CD4-positive, alpha-beta T cell treated with Interferon alpha-2 for 1 hour (primary cell): Measurements from ENCODE around the gene THSD4.
"Not testable (repeated sequence)": the region's sequence is repeated elsewhere in the genome, so short reads cannot be mapped to it uniquely, and the experiment has no call there.

Experiments
- DNase-seq, 2 donors: peaks; one replicate each; pipeline ENCODE4 v3.0.0-alpha.2; 2020 to 2022

The THSD4 gene

DNA sequence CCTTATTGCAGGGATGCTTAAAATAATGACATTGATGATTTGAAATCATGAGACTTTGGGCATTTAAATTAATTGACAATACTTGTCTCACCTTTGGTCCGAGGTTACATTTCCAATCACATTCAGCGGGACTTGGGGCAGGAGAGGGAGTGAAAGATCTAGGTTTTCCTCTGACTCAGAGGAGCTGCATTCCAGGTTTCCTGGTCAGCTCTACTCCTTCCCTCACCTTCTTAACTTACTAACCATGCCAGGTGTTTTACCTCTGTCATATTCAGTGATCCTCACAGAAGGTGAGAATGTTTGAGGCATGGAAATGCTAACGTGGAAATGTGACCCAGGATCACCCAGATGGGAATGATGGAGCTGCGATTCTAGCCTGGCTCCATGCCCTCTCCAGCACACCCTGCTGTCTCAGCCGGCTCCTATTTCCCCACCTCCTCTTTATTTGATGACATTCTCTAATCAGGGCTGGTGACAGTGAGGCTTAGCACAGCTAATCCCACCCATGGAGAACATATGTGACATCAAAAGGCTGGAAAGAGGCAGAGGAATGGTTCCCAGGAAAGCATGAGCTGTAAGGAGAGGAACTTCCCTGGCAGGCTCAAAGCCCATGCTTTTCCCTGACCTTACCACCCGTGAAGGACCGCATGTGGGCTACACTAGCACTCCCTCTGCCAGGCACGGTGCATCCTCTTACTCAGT is 38.7 kb downstream of the THSD4 start:
- no peak for DNase-seq

- DNase-seq, result no peak
Measured at GRCh38 chr15:71154607-71155200, 39.4 kb downstream of the THSD4 start.

DNA sequence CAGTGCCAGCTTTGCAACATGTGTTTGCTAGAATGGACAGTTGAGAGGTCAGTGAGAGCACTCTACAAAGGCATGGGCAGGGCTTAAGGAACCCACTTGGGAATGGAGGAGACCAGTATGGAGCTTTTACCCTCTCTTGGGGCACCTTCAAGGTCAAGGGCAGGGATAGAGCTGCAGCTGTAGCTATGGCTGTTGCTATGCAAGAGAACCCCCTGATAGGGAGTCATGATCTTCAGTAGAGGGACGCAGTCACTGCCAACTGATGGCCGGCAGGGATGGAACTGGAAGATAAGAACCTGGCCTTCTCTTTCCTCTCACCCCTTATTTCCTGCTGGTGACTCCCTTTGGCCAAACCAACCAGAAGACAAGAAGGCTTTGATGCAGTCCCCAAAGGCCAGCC is 40.3 kb downstream of the THSD4 start:
- no peak for DNase-seq

- DNase-seq, result no peak
Measured at GRCh38 chr15:71160976-71161375, 45.7 kb downstream of the THSD4 start.

DNA sequence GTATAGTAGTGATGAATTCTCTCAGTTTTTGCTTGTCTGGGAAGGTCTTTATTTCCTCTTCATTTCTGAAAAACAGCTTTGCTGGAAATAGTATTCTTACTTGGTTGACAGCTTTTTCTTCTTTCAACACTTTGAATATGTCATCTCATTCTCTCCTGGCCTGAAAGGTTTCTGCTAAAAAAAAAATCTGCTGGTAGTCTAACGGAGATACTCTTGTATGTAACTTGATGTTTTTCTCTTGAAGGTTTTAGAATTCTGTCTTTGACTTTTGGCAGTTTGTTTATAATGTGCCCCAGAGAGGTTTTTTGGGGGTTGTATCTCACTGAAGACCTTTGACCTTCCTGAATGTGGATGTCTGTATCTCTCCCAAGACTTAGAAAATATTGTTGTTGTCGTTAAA is 47.0 kb downstream of the THSD4 start:
- DNase-seq, result no peak

DNA sequence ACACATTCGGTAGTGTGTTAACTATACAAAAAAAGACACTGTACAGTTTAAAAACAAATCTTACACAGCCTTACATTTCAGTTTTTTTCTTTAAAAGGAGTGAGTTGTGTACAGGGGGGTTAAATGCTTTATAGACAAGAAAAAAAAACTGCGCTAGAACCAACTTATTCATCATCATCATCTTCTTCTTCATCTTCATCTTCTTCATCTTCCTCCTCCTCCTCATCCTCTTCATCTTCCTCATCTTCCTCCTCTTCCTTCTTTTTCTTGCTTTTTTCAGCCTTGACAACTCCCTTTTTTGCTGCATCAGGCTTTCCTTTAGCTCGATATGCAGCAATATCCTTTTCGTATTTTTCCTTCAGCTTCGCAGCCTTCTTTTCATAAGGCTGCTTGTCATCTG is 49.3 kb downstream of the THSD4 start:
- not testable (repeated sequence) for DNase-seq

DNA sequence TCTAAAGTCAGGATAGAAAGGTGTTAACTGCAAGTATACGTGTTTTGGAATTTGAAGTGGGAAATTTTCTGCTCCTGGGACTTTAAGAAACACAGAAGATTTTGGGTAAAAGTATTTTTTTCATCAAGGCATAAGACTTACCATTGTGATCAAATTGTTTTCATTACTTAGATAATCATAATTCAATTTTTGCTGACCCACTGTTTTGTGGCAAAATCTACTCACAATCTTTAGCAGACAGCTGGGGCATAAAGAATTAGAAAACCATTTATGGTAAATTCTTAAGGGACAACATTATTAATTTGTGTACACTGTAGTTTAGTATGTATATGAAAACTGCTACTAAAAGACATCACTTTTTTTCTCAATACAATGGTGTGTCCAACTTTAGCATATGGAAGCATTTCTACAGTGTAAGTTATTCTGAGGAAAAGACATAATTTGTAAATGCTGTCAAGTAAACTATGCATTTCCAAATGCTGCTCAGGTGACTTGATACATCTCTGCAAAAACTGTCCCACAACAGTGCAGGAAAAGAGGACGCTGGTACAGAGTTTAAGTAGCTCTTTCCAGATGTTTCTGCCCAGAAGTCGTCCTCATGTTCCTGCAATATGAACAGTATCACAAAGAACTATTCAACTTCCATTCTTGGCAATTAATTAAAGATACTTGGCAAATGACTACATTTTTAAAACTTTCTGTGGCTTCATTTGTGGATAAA is 52.3 kb downstream of the THSD4 start:
- DNase-seq, result no peak

- DNase-seq, result no peak
Measured at GRCh38 chr15:71168166-71168834, 53.0 kb downstream of the THSD4 start.

DNA sequence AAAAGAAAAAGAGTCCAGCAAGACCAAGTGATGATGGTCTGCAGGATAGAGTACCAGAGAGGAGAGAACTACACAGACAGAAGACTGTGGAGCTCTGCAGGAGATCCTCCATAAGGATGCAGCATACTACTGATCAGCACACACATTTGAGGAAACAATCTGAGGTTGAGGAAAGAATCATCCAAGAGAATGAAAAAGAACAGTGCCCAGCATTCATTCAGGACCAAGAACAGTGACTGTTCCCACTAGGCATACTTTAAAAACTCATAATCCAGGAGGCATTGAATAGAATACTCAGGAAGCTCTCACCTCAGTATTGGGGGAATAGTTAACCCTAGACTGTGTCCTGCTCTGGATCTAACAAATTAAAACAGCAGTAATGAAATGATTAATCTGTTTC is 54.9 kb downstream of the THSD4 start:
- DNase-seq, result no peak

DNA sequence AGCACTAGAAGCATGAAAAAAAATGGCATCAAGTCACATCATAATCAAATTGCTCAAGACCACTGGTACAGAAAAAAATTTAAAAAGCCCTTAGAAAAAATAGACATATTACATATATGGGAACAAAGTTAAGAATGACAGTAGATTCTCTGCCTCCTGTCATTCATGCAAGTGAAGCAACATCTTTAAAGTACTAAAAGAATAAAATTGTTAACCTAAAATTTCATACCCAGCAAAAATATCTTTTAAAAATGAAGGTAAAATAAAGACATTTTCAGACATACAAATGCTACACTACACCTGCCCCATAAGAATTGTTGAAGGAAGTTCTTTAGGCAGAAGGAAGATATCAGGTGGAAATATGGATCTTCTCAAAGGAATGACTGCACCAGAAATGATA is 55.9 kb downstream of the THSD4 start:
- DNase-seq, result no peak

DNA sequence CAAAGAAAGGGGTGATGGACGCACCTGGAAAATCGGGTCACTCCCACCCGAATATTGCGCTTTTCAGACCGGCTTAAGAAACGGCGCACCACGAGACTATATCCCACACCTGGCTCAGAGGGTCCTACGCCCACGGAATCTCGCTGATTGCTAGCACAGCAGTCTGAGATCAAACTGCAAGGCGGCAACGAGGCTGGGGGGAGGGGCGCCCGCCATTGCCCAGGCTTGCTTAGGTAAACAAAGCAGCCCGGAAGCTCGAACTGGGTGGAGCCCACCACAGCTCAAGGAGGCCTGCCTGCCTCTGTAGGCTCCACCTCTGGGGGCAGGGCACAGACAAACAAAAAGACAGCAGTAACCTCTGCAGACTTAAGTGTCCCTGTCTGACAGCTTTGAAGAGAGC is 59.1 kb downstream of the THSD4 start:
- DNase-seq, result not testable (repeated sequence)

- DNase-seq, result no peak
Measured at GRCh38 chr15:71180986-71181853, 65.9 kb downstream of the THSD4 start.

- DNase-seq, result no peak
Measured at GRCh38 chr15:71182522-71182921, 67.3 kb downstream of the THSD4 start.

DNA sequence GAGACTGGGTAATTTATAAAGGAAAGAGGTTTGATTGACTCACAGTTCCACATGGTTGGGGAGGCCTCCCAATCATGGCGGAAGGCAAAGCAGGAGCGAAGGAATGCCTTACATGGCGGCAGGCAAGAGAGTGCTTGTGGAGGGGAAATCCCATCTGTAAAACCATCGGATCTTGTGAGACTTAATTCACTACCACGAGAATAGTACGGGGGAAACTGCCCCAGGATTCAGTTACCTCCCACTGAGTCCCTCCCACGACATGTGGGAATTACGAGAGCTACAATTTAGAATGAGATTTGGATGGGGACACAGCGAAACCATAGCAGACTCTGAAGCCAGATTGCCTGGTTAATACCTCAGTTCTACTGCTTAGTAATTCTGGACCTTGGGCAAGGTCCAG is 67.8 kb downstream of the THSD4 start:
- DNase-seq, result no peak

GRCh38 chr15:71185706-71186105 is 70.4 kb downstream of the THSD4 start:
- no peak for DNase-seq

- DNase-seq, result no peak
Measured at GRCh38 chr15:71186267-71186666, 71.0 kb downstream of the THSD4 start.

- DNase-seq, result no peak
Measured at GRCh38 chr15:71187078-71187477, 71.8 kb downstream of the THSD4 start.

- no peak for DNase-seq
Measured at GRCh38 chr15:71187526-71187925, 72.3 kb downstream of the THSD4 start.

DNA sequence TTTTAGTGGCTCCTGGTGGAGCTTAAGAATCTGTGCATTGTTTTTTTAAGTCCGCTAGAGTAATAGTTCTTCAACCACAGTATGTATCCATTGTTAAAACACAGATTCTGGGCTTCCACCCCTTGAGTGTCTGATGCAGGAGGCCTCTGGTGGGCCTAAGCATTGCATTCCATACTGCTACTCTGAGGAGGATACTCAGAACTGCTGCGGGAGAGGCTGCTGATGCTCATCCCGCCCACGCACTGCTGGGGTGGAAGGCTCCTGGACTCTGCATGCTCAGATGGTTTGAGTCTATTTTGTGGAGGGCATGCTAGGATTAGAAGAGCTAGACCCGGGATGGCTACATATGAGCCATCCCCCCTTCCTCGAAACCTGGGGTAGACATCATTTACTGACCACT is 74.4 kb downstream of the THSD4 start:
- no peak for DNase-seq

- no peak for DNase-seq
Measured at GRCh38 chr15:71191296-71191695, 76.0 kb downstream of the THSD4 start.

DNA sequence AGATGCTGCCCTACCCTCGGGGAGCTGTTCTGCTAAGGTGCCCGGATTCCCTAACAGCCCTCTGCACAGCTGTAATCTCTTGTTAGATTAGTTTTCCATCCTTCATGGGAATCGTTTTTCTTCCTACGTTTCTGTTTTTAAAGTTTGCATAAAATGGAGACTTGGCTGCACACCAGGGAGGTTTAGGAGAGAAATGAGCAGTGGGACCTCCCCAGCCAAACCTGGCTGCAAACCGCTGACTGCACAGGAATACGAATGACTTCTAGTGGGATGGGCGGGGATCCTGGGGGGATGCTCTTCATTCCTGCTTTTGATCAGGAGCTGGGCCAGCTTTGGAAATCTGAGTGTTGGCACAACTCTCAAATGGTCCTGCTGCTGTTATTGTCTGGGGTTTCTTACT is 77.5 kb downstream of the THSD4 start:
- no peak for DNase-seq

- no peak for DNase-seq
Measured at GRCh38 chr15:71194286-71194685, 79.0 kb downstream of the THSD4 start.

DNA sequence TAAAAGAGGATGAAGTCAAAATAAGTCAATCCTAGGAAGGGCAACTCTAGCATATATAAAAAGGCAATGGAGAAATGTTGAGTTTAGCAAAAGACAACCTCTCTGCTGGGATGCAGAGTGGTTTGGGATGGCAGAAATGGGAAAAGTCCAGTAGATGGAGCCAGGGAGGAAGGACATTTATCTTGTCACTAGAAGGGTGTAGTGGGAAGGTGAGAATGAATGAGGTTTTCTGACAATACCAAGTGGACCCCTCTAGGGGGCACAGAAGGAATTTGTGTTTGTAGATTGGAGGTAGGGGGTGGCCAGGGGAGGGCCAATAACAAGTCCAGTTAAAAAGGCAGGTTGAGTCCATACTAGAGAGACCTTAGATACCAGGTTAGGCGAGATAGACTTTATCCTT is 80.0 kb downstream of the THSD4 start:
- no peak for DNase-seq
